Chondrocyte (in vitro differentiated cells): ENCODE measurements around the gene DGKI. TPM values are rescaled to one million over a fixed set of nuclear protein-coding genes. Genes with fewer than 3 reads are reported as not detected.

ENCODE experiments used
- DNase-seq: peaks from one replicate; pipeline ENCODE4 v3.0.0; 2021; ENCODE audit warnings: mixed read lengths, low spot score
- H3K27ac Mint-ChIP-seq: one replicate; pipeline ENCODE4 v1.8.0; 2021; ENCODE audit warnings: mild to moderate bottlenecking, moderate library complexity, mixed read lengths; ENCODE audit not compliant: unreplicated experiment
- H3K27me3 Mint-ChIP-seq: 2 replicates; pipeline ENCODE4 v1.8.0; 2021; ENCODE audit warnings: low read depth, mixed read lengths
- H3K36me3 Mint-ChIP-seq: 2 replicates; pipeline ENCODE4 v1.8.0; 2021; ENCODE audit warnings: low read depth, mixed read lengths
- H3K4me1 Mint-ChIP-seq: 2 replicates; pipeline ENCODE4 v1.8.0; 2021; ENCODE audit warnings: low read depth, mild to moderate bottlenecking, mixed read lengths
- H3K4me3 Mint-ChIP-seq: one replicate; pipeline ENCODE4 v1.8.0; 2021; ENCODE audit warnings: mild to moderate bottlenecking, moderate library complexity, mixed read lengths; ENCODE audit not compliant: unreplicated experiment
- H3K9me3 Mint-ChIP-seq: 2 replicates; pipeline ENCODE4 v1.8.0; 2021; ENCODE audit warnings: low read depth, mixed read lengths
- total RNA-seq: library from RNA; stranded (reverse); gene quantifications from 3 replicates; pipeline ENCODE4 v1.2.1, GENCODE V29; 2021
- TF ChIP-seq, protein P1 (sequence below): fragments of 200-600 bp; sonication (generic); IDR thresholded peaks from 2 replicates; pipeline ENCODE4 v1.5.0; 2021; ENCODE audit warnings: antibody characterized with exemption, mild to moderate bottlenecking, moderate library complexity

DGKI gene
- total RNA-seq, 1 donor from 2014 or later: 15.3 TPM

DNA sequence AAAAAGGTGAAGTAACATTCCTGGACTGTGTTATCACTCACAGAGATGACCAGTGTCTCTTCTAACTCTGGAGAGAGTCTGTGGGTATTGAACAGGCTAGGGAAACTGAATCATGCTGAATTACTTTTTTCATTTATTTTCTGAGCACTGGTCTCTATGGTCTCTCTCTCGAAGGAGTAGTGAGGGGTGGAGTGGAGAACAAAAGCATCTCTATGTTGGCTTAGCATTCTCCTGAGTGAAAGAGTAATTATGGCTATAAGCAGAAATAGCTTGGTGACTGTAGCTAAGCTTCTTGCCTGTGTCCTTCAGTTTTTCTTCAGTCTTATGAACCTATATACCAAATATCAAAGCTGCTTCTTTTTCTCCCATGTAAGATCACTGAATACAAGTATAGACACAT lies 438.6 kb downstream of the DGKI start:
- TF ChIP-seq, protein P1, sequence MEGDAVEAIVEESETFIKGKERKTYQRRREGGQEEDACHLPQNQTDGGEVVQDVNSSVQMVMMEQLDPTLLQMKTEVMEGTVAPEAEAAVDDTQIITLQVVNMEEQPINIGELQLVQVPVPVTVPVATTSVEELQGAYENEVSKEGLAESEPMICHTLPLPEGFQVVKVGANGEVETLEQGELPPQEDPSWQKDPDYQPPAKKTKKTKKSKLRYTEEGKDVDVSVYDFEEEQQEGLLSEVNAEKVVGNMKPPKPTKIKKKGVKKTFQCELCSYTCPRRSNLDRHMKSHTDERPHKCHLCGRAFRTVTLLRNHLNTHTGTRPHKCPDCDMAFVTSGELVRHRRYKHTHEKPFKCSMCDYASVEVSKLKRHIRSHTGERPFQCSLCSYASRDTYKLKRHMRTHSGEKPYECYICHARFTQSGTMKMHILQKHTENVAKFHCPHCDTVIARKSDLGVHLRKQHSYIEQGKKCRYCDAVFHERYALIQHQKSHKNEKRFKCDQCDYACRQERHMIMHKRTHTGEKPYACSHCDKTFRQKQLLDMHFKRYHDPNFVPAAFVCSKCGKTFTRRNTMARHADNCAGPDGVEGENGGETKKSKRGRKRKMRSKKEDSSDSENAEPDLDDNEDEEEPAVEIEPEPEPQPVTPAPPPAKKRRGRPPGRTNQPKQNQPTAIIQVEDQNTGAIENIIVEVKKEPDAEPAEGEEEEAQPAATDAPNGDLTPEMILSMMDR: no peak
- no peak overlapping the region for H3K4me3 Mint-ChIP-seq
- H3K36me3 Mint-ChIP-seq: peaks cover 8% of the 10 kb centered on the region
- H3K9me3 Mint-ChIP-seq: no peaks in the 10 kb centered on the region
- no peaks in the 10 kb centered on the region for H3K4me1 Mint-ChIP-seq
- H3K27me3 Mint-ChIP-seq: no peaks in the 10 kb centered on the region
- no peak overlapping the region for H3K27ac Mint-ChIP-seq
- DNase-seq: no peak

DNA sequence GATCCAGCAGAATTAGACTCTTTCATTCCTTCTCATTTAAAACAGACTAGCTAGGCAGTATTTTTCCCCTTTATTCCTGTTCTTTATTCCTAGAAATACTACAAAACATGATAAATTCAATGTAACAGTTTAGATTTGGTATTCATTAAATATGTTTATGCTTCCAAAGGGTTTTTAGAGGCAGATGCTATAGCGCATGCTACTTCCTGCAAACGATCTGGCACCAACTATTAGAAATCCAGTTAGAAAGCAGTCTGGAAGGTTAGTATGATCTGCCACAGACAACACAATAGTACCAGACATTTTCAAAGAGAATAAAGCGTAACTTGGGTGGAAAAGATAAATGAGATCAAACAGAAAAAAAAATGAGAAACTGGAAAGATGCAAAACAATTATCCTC lies 439.7 kb downstream of the DGKI start:
- H3K4me3 Mint-ChIP-seq: no peak overlapping the region
- H3K4me1 Mint-ChIP-seq: no peaks in the 10 kb centered on the region
- DNase-seq: no peak
- H3K27ac Mint-ChIP-seq: no peak overlapping the region
- H3K9me3 Mint-ChIP-seq: no peaks in the 10 kb centered on the region
- no peaks in the 10 kb centered on the region for H3K27me3 Mint-ChIP-seq
- TF ChIP-seq, protein P1: no peak
- H3K36me3 Mint-ChIP-seq: peaks cover 8% of the 10 kb centered on the region

DNA sequence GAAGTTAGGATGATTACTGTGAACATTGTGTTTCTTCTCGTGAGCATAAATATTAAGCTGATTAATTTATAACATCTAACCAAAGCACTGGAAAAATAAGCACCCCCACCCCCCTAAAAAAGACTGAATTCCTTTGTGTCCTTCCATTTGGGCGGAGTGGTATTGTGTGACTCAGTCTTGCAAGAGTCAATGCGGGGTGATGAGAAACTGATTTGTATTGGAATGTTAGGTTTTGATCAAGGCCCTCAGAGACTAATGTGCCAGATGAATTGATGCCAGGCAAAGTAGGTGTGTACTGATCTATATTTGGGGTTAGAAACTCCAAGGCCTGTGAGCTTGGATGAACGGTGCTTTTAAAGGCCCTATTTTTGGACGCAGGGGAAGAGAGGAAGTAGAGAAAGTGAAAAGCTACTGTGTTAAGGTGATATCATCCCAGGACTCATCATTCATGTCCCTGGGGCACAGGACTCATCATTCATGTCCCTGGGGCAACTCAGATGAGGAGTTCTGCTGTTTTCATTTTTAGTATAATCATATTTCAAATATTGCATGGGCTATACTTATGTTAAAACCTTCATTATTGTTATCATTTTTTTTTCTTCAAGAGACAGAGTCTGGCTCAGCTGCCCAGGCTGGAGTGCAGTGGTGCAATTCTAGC lies 442.0 kb downstream of the DGKI start:
- Mint-ChIP-seq H3K9me3 (no peaks in the 10 kb centered on the region), H3K27me3 (no peaks in the 10 kb centered on the region), H3K4me3 (no peak overlapping the region), H3K27ac (no peak overlapping the region), H3K36me3 (peaks cover 11% of the 10 kb centered on the region), H3K4me1 (no peaks in the 10 kb centered on the region)
- TF ChIP-seq, protein P1: no peak
- no peak for DNase-seq

DNA sequence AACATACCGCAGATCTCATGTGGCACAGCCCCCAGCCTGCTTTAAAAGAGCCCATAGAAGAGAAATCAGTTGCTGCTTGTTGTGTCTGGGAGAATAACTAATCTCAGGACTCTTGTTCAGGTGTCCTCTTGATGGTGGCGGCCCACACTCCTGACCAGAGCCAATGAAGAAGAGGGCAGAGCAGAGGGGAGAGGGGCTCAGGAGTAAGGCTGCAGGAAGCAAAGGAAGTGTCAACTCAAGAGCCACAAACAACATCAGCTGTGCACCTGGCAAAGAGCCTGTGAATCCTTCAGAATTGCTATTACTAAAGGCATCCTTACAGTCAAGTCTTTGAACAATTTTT lies 443.4 kb downstream of the DGKI start:
- Mint-ChIP-seq H3K27me3 (no peaks in the 10 kb centered on the region), H3K27ac (no peak overlapping the region), H3K4me3 (no peak overlapping the region), H3K36me3 (peaks cover 8% of the 10 kb centered on the region), H3K9me3 (no peaks in the 10 kb centered on the region), H3K4me1 (no peaks in the 10 kb centered on the region)
- DNase-seq: no peak
- TF ChIP-seq, protein P1: no peak

DNA sequence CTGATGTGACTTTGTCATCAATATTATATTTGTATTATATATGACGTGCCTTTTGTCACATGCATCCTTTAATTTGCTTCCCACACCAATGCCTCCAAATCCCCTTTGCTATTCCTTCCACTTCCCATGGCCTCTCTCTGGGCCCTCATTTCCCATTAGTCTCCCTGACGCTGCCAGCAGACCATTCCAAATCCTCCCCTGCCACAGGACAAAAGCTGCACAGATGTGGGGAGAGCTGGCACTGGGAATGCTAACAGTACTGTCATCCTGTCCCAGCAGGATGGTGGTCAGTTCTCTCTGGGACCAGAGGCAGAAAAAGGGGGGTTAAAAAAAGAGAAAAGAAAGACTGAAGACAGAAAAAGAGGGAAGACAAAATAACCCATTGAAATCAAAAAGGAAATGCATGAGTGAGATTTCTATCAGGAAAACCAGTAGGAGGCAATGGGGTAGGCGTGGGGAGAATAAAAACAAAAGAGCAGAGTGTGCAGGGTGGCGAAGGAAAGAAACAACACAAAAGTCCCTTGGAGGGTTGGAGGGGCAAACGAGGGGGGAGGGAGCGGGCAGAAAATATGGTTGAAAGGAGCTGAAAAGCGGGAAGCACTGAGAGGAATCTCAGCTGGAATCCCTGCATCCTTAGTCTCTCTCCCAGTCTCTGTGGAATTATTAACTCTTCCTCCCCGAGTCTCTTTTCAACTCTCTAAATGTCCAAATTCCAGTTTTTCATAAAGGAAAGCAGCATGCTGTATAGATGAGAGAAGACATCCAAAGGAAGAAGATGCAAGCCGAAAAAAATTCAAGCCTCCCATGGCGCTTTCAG lies 444.0 kb downstream of the DGKI start:
- H3K36me3 Mint-ChIP-seq: peaks cover 7% of the 10 kb centered on the region
- H3K9me3 Mint-ChIP-seq: no peaks in the 10 kb centered on the region
- no peaks in the 10 kb centered on the region for H3K4me1 Mint-ChIP-seq
- H3K27me3 Mint-ChIP-seq: no peaks in the 10 kb centered on the region
- DNase-seq: no peak
- TF ChIP-seq, protein P1: no peak
- no peak overlapping the region for H3K4me3 Mint-ChIP-seq
- no peak overlapping the region for H3K27ac Mint-ChIP-seq
